GM12878 (cell line): ENCODE data around the gene ACBD5. TPM values are rescaled to one million over a fixed set of nuclear protein-coding genes. Genes with fewer than 3 reads are reported as not detected.

Experiments used
- ATAC-seq: fragments of 200-7000 bp; cut with Tn5 transposase; 3 replicates; pipeline ENCODE4 v1.9.1; 2020; ENCODE audit warnings: mild to moderate bottlenecking, moderate library complexity
- BruUV-seq: library from RNA; stranded (reverse); fragments of 400-500 nt; replicated peaks from 2 replicates; lab custom pipeline; 2021; lab: Mats Ljungman, UMichigan
- CTCF ChIA-PET: fragments of 300-600 bp; sonication (Branson Sonifier 250); formaldehyde crosslinking; extraction: SDS; loops from one replicate; lab custom pipeline; 2021; ENCODE audit warnings: inconsistent platforms; lab: Yijun Ruan, JAX
- POLR2A ChIA-PET: fragments of 350-600 bp; formaldehyde crosslinking; extraction: SDS; loops from one replicate; lab custom pipeline; 2021; ENCODE audit warnings: inconsistent platforms; lab: Charles Lee
- RAD21 ChIA-PET: fragments of 300-600 bp; sonication (Branson Sonifier 250); formaldehyde crosslinking; loops from one replicate; lab custom pipeline; 2023; ENCODE audit warnings: antibody characterized with exemption; ENCODE audit not compliant: unreplicated experiment; lab: Charles Lee
- SMC1A ChIA-PET: fragments of 300-600 bp; sonication (Branson Sonifier 250); formaldehyde crosslinking; loops from one replicate; lab custom pipeline; 2023; ENCODE audit not compliant: unreplicated experiment, uncharacterized antibody; lab: Charles Lee
- DNase-seq: peaks from one replicate; pipeline ENCODE4 v3.0.0-alpha.2; 2011; ENCODE audit warnings: low read depth, low spot score
- FAIRE-seq: peaks from 3 replicates; lab custom pipeline; 2011; peaks lifted over from hg19 to GRCh38; lab: Jason Lieb, UNC
- H2AFZ ChIP-seq: 2 replicates; pipeline ENCODE4 v1.6.0; 2011; ENCODE audit warnings: low read depth, low read length, control low read depth; ENCODE audit not compliant: control insufficient read depth
- H3K27ac ChIP-seq: 2 replicates; pipeline ENCODE4 v1.5.1; 2011; ENCODE audit warnings: control low read depth; ENCODE audit not compliant: control insufficient read depth, insufficient read depth
- H3K27me3 ChIP-seq, 2 experiments: replicated peaks in 1 of 2; 2 replicates each; pipeline versions ENCODE4 v1.6.0 to v1.6.1; 2011; ENCODE audit warnings: low read length in 1 of 2; ENCODE audit not compliant: control insufficient read depth in 2 of 2, insufficient read depth in 2 of 2
- H3K36me3 ChIP-seq, 2 experiments: 2 replicates each; pipeline ENCODE4 v1.5.1; 2011; ENCODE audit warnings: low read length in 1 of 2; ENCODE audit not compliant: control insufficient read depth in 2 of 2, insufficient read depth in 2 of 2
- H3K4me1 ChIP-seq: 2 replicates; pipeline ENCODE4 v1.6.1; 2011; ENCODE audit warnings: mild to moderate bottlenecking, low read length, moderate library complexity, mixed read lengths; ENCODE audit not compliant: control insufficient read depth, insufficient read depth
- H3K4me2 ChIP-seq: 2 replicates; pipeline ENCODE4 v1.6.0; 2011; ENCODE audit warnings: control low read depth; ENCODE audit not compliant: control insufficient read depth, insufficient read depth
- H3K4me3 ChIP-seq: fragments of 200-600 bp; sonication (generic); 2 replicates; pipeline ENCODE4 v1.5.1; 2016
- H3K79me2 ChIP-seq: 2 replicates; pipeline ENCODE4 v1.6.0; 2011; ENCODE audit warnings: low read length; ENCODE audit not compliant: control insufficient read depth, insufficient read depth
- H3K9ac ChIP-seq: 2 replicates; pipeline ENCODE4 v1.8.0; 2011; ENCODE audit warnings: low read length, control low read depth, mixed read lengths; ENCODE audit not compliant: control insufficient read depth, insufficient read depth
- H3K9me3 ChIP-seq: replicated peaks from 3 replicates; pipeline ENCODE4 v1.5.1; 2011; ENCODE audit warnings: mild to moderate bottlenecking, low read length; ENCODE audit not compliant: control insufficient read depth, insufficient read depth
- H4K20me1 ChIP-seq: 2 replicates; pipeline ENCODE4 v1.6.0; 2011; ENCODE audit not compliant: control insufficient read depth, insufficient read depth
- ETV6 ChIP-seq, 2 experiments: fragments of 450-650 bp in 1 of 2; IDR thresholded peaks in 1 of 2; conservative IDR thresholded peaks in 1 of 2; 2 replicates each; pipeline ENCODE4 v1.6.1; 2014; ENCODE audit warnings: antibody characterized with exemption in 1 of 2, borderline replicate concordance in 1 of 2, low read depth in 1 of 2, mild to moderate bottlenecking in 1 of 2, moderate library complexity in 1 of 2
- FOXM1 ChIP-seq: IDR thresholded peaks from 2 replicates; pipeline ENCODE4 v1.6.1; 2012; ENCODE audit warnings: low read depth, mild to moderate bottlenecking, inconsistent platforms, low read length, moderate library complexity
- GATAD2B ChIP-seq: fragments of 450-650 bp; conservative IDR thresholded peaks from 2 replicates; pipeline ENCODE4 v1.6.1; 2017; ENCODE audit warnings: low read depth, mild to moderate bottlenecking, moderate library complexity
- HDAC6 ChIP-seq: fragments of 200-600 bp; sonication (generic); IDR thresholded peaks from one replicate; pipeline ENCODE4 v1.8.0; 2017; ENCODE audit warnings: antibody characterized with exemption; ENCODE audit not compliant: unreplicated experiment
- NFYA ChIP-seq: IDR thresholded peaks from 2 replicates; pipeline ENCODE4 v1.6.1; 2011; ENCODE audit warnings: low read depth, mild to moderate bottlenecking, low read length, improper control_type of control experiment, borderline replicate concordance
- NR2F1 ChIP-seq: fragments of 450-650 bp; conservative IDR thresholded peaks from 2 replicates; pipeline ENCODE4 v1.6.1; 2017; ENCODE audit warnings: mild to moderate bottlenecking
- SMC3 ChIP-seq: IDR thresholded peaks from 2 replicates; pipeline ENCODE4 v1.6.1; 2011; ENCODE audit warnings: low read length, improper control_type of control experiment, borderline replicate concordance
- SREBF2 ChIP-seq: IDR thresholded peaks from 2 replicates; pipeline ENCODE4 v1.6.1; 2012; ENCODE audit warnings: mild to moderate bottlenecking, low read length
- SRF ChIP-seq, 2 experiments: IDR thresholded peaks; 2 replicates each; pipeline ENCODE4 v1.6.1; 2011; ENCODE audit warnings: low read depth in 2 of 2, low read length in 2 of 2, mild to moderate bottlenecking in 1 of 2, moderate library complexity in 1 of 2
- WGBS: methylation state at CpG from one replicate; pipeline ENCODE4 v1.1.6; 2016; ENCODE audit warnings: low lambda C conversion rate; ENCODE audit not compliant: insufficient replicate concordance, insufficient coverage; ENCODE audit errors: missing lambda C conversion rate; 5-methylcytosine and 5-hydroxymethylcytosine counted together
- in situ Hi-C: fragments of 300-500 bp; cut with MboI; formaldehyde crosslinking; loops from 9 replicates; pipeline ENCODE4 v1.14.3; 2018; ENCODE audit warnings: mixed read lengths
- intact Hi-C: fragments of 100-400 bp; cut with micrococcal nuclease; formaldehyde crosslinking; loops from one replicate; pipeline ENCODE4 v1.14.2; 2022; ENCODE audit not compliant: unreplicated experiment
- polyA plus RNA-seq, 11 experiments: library from polyadenylated mRNA; depleted of rRNA in 4 of 11; unstranded in 6 of 11; stranded (reverse) in 5 of 11; fragments of >200 nt; fragmentation: Nextera tagmentation in 4 of 11; fragmentation: Illumina TruSeq in 1 of 11; extraction: Ambion mirVana in 4 of 11; extraction: Trizol in 1 of 11; gene quantifications; 1 replicate in 1 of 11; 2 replicates in 10 of 11; pipeline versions ENCODE4 v1.2.1 to v1.2.3, GENCODE V29; 2011 to 2016; ENCODE audit warnings: inconsistent platforms in 2 of 11, missing spikeins in 2 of 11, low read depth in 1 of 11
- total RNA-seq, 4 experiments: library from RNA; depleted of rRNA in 3 of 4; stranded (reverse); fragments of >200 nt in 3 of 4; fragmentation: Illumina TruSeq in 1 of 4; extraction: Trizol in 1 of 4; gene quantifications; 2 replicates each; pipeline versions ENCODE4 v1.2.1 to v1.2.3, GENCODE V29; 2013 to 2021
- TF ChIP-seq, protein P1 (sequence below): IDR thresholded peaks from 2 replicates; pipeline ENCODE4 v1.6.1; 2011; ENCODE audit warnings: low read depth, mild to moderate bottlenecking, low read length, moderate library complexity, borderline replicate concordance; ENCODE audit errors: extremely low read depth

Gene ACBD5
- total and polyA plus RNA-seq, 10 of the 15 experiments (the other 5 are each of a cell fraction or from before 2014, with no cell fraction given), result 2.4 to 22.3 (median 12.4) TPM

DNA sequence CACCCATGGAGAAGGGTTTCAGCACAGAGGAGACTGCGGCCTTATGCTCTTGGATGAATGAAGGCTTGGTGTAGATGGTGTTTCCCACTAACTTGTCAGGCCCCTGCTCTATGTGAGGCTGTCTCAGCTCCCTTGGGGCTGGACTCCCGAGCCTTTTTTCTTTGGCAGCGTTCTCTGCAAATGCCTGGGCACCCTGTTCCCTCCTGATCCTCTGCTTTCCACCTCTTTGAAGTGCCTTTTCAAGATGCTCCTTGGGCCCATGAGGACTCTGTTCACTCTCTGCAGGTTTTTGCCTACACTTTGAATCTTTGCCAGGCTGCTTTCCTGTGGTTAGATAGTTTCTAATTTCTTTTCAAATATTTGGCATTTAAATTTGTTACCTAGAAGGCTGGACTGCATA lies 6.8 kb upstream of the ACBD5 start:
- peaks cover 9% of the 10 kb centered on the region for H3K79me2 ChIP-seq
- H3K4me1 ChIP-seq, result peaks cover 3% of the 10 kb centered on the region; the same call in 1 of the 2 replicates
- no peaks in the 10 kb centered on the region for H3K36me3 ChIP-seq
- TF ChIP-seq FOXM1 (no peak), HDAC6 (no peak)
- BruUV-seq, result no TSS peak
- H4K20me1 ChIP-seq, result no peaks in the 10 kb centered on the region
- intact Hi-C loops (no loop called here), in situ Hi-C loops (loop anchor here (10.0 kb wide), 2 partner anchors 257 to 1287 kb away; partner anchors contain the start of genes RAB18 and WAC)
- SMC1A ChIA-PET, result no interaction called here
- H3K4me3 ChIP-seq, result no peak overlapping the region
- POLR2A ChIA-PET, result no interaction called here
- FAIRE-seq (no peak), DNase-seq (no peak), ATAC-seq (no peak)
- WGBS, result 83% methylated on average over 3 of the region's 3 CpGs
- H3K9ac ChIP-seq, result no peak overlapping the region
- H3K9me3 ChIP-seq, result no peaks in the 10 kb centered on the region
- no peaks in the 10 kb centered on the region for H3K27me3 ChIP-seq
- no peak overlapping the region for H2AFZ ChIP-seq
- RAD21 ChIA-PET, result no interaction called here
- H3K4me2 ChIP-seq, result no peak overlapping the region
- CTCF ChIA-PET, result interaction anchor here (0.8 kb wide), 1 partner anchor 38 kb away, joined by 3 read pairs; no protein-coding TSS in a partner anchor
- no peak overlapping the region for H3K27ac ChIP-seq

DNA sequence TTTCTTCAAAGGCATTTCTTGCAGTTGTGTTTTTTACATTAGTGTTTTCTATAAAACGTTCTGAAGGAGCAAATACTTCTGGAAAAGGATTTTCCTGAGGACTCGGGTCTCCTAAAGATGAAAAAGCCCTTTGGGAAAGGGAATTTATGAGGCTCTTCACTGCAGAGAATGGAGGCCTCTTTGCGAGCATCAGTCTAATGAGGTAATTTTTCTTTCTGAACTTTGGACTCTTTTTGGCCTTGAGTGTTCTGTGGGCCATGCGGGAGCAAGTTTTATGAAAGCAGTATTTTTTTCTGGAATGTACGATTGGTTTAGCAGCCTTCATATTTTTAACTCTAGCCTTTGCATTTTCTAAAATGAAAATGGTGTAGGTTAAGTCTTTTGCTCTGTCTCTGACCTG lies 6.4 kb upstream of the ACBD5 start:
- POLR2A ChIA-PET, result no interaction called here
- RAD21 ChIA-PET, result no interaction called here
- H4K20me1 ChIP-seq, result no peaks in the 10 kb centered on the region
- H3K9me3 ChIP-seq, result no peaks in the 10 kb centered on the region
- peaks cover 9% of the 10 kb centered on the region for H3K79me2 ChIP-seq
- no peak for TF ChIP-seq ETV6 (conservative IDR thresholded peaks at IDR 0.05 in 1 of 2, IDR thresholded peaks at IDR 0.05 in 1 of 2; ENCODE audit: borderline replicate concordance in 1 of 2, low read depth in 1 of 2)
- TF ChIP-seq SMC3, result no peak
- no peak for TF ChIP-seq SREBF2
- no peak for TF ChIP-seq GATAD2B
- TF ChIP-seq NR2F1, result no peak
- no peak for TF ChIP-seq SRF (IDR thresholded peaks at IDR 0.05; ENCODE audit: low read depth in 2 of 2, low read length in 2 of 2)
- no peak for TF ChIP-seq NFYA
- TF ChIP-seq, protein P1, sequence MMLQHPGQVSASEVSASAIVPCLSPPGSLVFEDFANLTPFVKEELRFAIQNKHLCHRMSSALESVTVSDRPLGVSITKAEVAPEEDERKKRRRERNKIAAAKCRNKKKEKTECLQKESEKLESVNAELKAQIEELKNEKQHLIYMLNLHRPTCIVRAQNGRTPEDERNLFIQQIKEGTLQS, result no peak
- H3K4me1 ChIP-seq, result no peaks in the 10 kb centered on the region
- intact Hi-C loops (no loop called here), in situ Hi-C loops (loop anchor here (10.0 kb wide), 2 partner anchors 258 to 1288 kb away; partner anchors contain the start of genes RAB18 and WAC)
- no peaks in the 10 kb centered on the region for H3K36me3 ChIP-seq
- CTCF ChIA-PET, result no interaction called here
- no peak overlapping the region for H3K4me3 ChIP-seq
- no peak overlapping the region for H3K27ac ChIP-seq
- H3K27me3 ChIP-seq, result no peaks in the 10 kb centered on the region
- no TSS peak for BruUV-seq
- no peak overlapping the region for H2AFZ ChIP-seq
- H3K9ac ChIP-seq, result no peak overlapping the region
- no peak for DNase-seq
- ATAC-seq, result no peak
- no peak overlapping the region for H3K4me2 ChIP-seq
- no peak for FAIRE-seq
- 78% methylated on average over 5 of the region's 5 CpGs for WGBS
- SMC1A ChIA-PET, result no interaction called here
